ENCODE results near the gene SLC19A3. TPM values are rescaled to one million over a fixed set of nuclear protein-coding genes. Genes with fewer than 3 reads are reported as not detected.

SLC19A3 gene
- polyA plus RNA-seq, 1 donor from 2014 or later = 2.9 TPM

GRCh38 chr2:227665189-227665940 is 52.5 kb downstream of the SLC19A3 start:
- H3K9me3 ChIP-seq (ENCODE audit: low read length) = no peaks in the 10 kb centered on the region
- no peak overlapping the region for H3K4me2 ChIP-seq (ENCODE audit: low read length)
- no peaks in the 10 kb centered on the region for H3K79me2 ChIP-seq (replicated peaks; ENCODE audit: insufficient read depth, low read length)
- H3K9me2 ChIP-seq (ENCODE audit: insufficient read depth, low read length) = no peaks in the 10 kb centered on the region
- no peaks in the 10 kb centered on the region for H4K20me1 ChIP-seq (ENCODE audit: insufficient read depth)
- H3F3A ChIP-seq (ENCODE audit: insufficient read depth, low read length, poor library complexity, severe bottlenecking) = no peaks in the 10 kb centered on the region
- H3K9ac ChIP-seq (ENCODE audit: low read length) = no peak overlapping the region
- H3K27me3 ChIP-seq (ENCODE audit: insufficient read depth, low read depth, low read length) = no peaks in the 10 kb centered on the region
- H2AFZ ChIP-seq (ENCODE audit: low read depth, low read length) = no peak overlapping the region
- H3K27ac ChIP-seq (ENCODE audit: low read length) = no peak overlapping the region
- H3K4me3 ChIP-seq (ENCODE audit: low read length) = no peak overlapping the region
- no peak for TF ChIP-seq MXI1 (conservative IDR thresholded peaks at IDR 0.05; ENCODE audit: poor library complexity, severe bottlenecking)
- no peak for TF ChIP-seq POLR2AphosphoS5 (IDR thresholded peaks at IDR 0.05)
- H3K36me3 ChIP-seq (ENCODE audit: insufficient read depth, low read length) = no peaks in the 10 kb centered on the region

DNA sequence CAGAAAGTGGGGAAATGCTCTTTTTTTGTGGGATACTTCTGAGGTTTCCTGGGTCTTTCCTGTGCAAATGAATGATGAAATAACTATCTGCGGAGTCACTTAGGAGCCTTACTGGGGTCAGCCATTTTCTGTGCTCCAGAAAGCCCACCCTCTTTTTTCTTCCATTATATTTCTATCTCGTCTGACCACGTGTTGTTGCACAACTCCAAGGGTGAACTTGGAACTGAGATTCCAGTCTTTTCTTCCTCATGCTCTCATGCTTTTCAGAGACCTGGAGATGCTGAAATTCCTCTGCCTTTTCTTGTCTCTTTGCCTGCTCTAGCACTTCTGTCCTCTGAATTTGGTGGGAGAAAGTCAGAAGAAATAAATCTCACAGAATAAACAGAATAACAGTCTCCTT is 56.0 kb downstream of the SLC19A3 start:
- Histone ChIP-seq H3K27me3 (ENCODE audit: insufficient read depth, low read depth, low read length) (no peaks in the 10 kb centered on the region), H3K4me3 (ENCODE audit: low read length) (peak overlapping the region; percentile 29), H3K9ac (ENCODE audit: low read length) (peak overlapping the region; percentile 58), H3K9me3 (ENCODE audit: low read length) (no peaks in the 10 kb centered on the region), H3K9me2 (ENCODE audit: insufficient read depth, low read length) (no peaks in the 10 kb centered on the region), H3K79me2 (replicated peaks; ENCODE audit: insufficient read depth, low read length) (no peaks in the 10 kb centered on the region), H2AFZ (ENCODE audit: low read depth, low read length) (no peak overlapping the region), H3K36me3 (ENCODE audit: insufficient read depth, low read length) (no peaks in the 10 kb centered on the region), H3F3A (ENCODE audit: insufficient read depth, low read length, poor library complexity, severe bottlenecking) (no peaks in the 10 kb centered on the region), H3K27ac (ENCODE audit: low read length) (peak overlapping the region; percentile 94), H3K4me2 (ENCODE audit: low read length) (no peak overlapping the region), H4K20me1 (ENCODE audit: insufficient read depth) (no peaks in the 10 kb centered on the region)
- TF ChIP-seq MXI1 (conservative IDR thresholded peaks at IDR 0.05; ENCODE audit: poor library complexity, severe bottlenecking) (no peak), REST (IDR thresholded peaks at IDR 0.05; ENCODE audit: borderline replicate concordance) (no peak), SMC3 (conservative IDR thresholded peaks at IDR 0.05; ENCODE audit: poor library complexity) (no peak), POLR2AphosphoS5 (IDR thresholded peaks at IDR 0.05) (no peak)

GRCh38 chr2:227661025-227661649 is 56.7 kb downstream of the SLC19A3 start:
- H3K27ac ChIP-seq (ENCODE audit: low read length) = peak overlapping the region; percentile 94
- H3K4me2 ChIP-seq (ENCODE audit: low read length) = no peak overlapping the region
- peak overlapping the region; percentile 29 for H3K4me3 ChIP-seq (ENCODE audit: low read length)
- no peaks in the 10 kb centered on the region for H3F3A ChIP-seq (ENCODE audit: insufficient read depth, low read length, poor library complexity, severe bottlenecking)
- no peaks in the 10 kb centered on the region for H3K9me2 ChIP-seq (ENCODE audit: insufficient read depth, low read length)
- no peaks in the 10 kb centered on the region for H3K27me3 ChIP-seq (ENCODE audit: insufficient read depth, low read depth, low read length)
- H3K9ac ChIP-seq (ENCODE audit: low read length) = peak overlapping the region; percentile 58
- no peak overlapping the region for H2AFZ ChIP-seq (ENCODE audit: low read depth, low read length)
- H3K9me3 ChIP-seq (ENCODE audit: low read length) = no peaks in the 10 kb centered on the region
- H4K20me1 ChIP-seq (ENCODE audit: insufficient read depth) = no peaks in the 10 kb centered on the region
- no peak for TF ChIP-seq TAF1 (IDR thresholded peaks at IDR 0.05; ENCODE audit: low read depth)
- TF ChIP-seq RAD21 (conservative IDR thresholded peaks at IDR 0.05) = no peak
- TF ChIP-seq, protein P1, sequence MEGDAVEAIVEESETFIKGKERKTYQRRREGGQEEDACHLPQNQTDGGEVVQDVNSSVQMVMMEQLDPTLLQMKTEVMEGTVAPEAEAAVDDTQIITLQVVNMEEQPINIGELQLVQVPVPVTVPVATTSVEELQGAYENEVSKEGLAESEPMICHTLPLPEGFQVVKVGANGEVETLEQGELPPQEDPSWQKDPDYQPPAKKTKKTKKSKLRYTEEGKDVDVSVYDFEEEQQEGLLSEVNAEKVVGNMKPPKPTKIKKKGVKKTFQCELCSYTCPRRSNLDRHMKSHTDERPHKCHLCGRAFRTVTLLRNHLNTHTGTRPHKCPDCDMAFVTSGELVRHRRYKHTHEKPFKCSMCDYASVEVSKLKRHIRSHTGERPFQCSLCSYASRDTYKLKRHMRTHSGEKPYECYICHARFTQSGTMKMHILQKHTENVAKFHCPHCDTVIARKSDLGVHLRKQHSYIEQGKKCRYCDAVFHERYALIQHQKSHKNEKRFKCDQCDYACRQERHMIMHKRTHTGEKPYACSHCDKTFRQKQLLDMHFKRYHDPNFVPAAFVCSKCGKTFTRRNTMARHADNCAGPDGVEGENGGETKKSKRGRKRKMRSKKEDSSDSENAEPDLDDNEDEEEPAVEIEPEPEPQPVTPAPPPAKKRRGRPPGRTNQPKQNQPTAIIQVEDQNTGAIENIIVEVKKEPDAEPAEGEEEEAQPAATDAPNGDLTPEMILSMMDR (IDR thresholded peaks at IDR 0.05; ENCODE audit: poor library complexity, severe bottlenecking) = no peak
- TF ChIP-seq POLR2AphosphoS5 (IDR thresholded peaks at IDR 0.05) = peak; percentile 73
- TF ChIP-seq REST (IDR thresholded peaks at IDR 0.05; ENCODE audit: borderline replicate concordance) = no peak
- no peak for TF ChIP-seq MXI1 (conservative IDR thresholded peaks at IDR 0.05; ENCODE audit: poor library complexity, severe bottlenecking)
- TF ChIP-seq EZH2 (IDR thresholded peaks at IDR 0.05; ENCODE audit: borderline replicate concordance, insufficient read depth, low read length, poor library complexity, severe bottlenecking) = no peak
- TF ChIP-seq SMC3 (conservative IDR thresholded peaks at IDR 0.05; ENCODE audit: poor library complexity) = peak; percentile 42
- TF ChIP-seq EP300 (conservative IDR thresholded peaks at IDR 0.05; ENCODE audit: poor library complexity, severe bottlenecking) = peak; percentile 95
- no peaks in the 10 kb centered on the region for H3K79me2 ChIP-seq (replicated peaks; ENCODE audit: insufficient read depth, low read length)
- no peaks in the 10 kb centered on the region for H3K36me3 ChIP-seq (ENCODE audit: insufficient read depth, low read length)

Measured in neural cell (in vitro differentiated cells).